NCI-H774 (cell line): ENCODE measurements around the gene SLC44A5.

Experiments
- DNase-seq: peaks from one replicate; lab custom pipeline; 2025; lab: John Stamatoyannopoulos, UW

Gene SLC44A5

DNA sequence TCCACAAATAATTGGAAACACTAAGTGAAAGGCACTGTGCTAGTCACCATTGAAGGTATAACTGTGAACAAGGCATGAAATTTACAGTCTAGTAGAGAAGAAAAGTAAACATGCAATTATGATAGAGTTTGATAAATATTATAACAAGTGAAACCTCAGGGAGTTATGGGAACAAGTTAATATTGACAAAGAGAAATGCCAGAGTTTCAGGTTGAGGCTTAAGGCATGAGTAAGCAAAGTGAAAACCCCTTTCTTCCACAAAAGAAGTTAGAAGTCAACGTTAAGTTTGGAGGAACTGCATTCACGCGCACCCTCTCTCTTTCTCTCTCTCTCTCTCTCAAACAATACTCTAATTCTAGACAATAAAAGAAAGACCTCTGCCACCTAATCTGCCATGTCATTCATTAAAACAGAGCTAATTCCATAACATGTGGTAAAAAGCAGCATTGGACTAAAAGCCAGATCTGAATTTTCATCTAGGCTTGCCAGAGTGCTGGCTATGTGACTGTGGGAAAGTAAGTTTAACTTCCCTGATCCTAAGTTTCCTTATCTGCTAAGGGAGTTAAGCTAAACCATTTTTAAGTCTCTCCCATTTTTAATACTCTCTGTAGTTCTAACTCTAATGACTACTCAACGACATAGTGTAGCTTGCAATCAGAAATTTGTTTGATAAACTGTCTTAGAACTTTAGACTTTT is 22.0 kb downstream of the SLC44A5 start:
- no peak for DNase-seq

DNA sequence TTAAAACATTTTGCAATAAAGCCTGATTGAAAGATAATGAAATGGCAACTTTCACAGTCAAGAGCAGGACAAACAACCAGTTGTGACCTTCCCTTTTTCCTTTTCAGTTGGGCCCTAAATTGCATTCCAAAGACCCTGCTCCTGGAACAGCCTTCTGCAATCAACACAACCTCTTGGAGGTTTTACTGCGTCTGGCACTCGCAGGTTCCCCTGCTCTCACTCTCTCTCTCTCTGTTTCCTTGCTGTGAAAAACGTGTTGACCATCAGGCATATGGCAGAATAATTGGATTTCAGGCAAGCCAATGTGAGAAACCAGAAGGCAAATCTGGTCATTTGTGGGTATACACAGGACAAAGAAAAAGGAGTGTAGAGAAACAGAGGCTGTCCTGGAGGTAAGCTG is 23.2 kb downstream of the SLC44A5 start:
- no peak for DNase-seq

DNA sequence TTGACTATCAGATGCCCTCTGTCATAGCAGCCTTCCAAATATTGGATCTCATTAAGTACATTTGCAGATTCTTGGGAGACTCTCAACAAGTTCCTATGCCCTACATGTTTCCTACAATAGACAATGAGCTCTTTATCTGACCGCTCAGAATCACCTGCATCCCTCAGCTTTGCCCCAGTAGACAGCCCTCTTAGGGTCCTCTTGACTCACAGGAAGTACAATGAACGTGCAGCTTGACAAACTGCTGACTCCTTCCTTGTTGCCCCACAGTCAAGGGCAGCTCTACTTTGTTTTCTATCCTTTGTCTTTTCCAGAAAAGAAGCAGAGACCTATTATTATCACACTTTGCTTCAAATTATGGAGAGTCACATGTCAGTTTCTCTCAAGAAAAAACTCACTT is 27.6 kb downstream of the SLC44A5 start:
- DNase-seq = no peak

DNA sequence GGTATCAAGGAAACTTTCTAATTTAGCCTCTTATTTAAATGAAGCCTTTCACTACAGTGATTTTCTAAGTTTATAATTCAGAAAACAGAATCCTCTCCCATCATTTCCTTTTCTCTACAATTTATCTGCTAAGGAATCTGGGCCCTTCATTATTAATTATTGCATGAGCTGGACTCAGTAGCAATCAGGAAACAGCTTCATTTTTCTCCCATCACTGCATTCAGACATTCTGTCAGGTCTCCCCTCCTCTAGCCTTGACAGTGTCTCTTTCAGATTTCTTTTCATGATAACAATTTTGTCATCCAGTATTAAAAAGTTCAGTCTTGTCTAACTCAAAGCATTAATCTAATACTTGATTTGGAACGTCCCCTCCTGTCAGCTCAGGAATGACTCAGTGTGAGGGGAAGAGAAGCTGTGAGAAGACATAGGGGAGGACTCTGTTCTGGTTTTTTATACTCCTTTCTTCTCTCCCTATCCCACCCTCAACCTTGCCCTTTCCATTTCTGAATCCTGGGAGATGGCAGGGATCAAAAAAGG is 28.1 kb downstream of the SLC44A5 start:
- DNase-seq = no peak

DNA sequence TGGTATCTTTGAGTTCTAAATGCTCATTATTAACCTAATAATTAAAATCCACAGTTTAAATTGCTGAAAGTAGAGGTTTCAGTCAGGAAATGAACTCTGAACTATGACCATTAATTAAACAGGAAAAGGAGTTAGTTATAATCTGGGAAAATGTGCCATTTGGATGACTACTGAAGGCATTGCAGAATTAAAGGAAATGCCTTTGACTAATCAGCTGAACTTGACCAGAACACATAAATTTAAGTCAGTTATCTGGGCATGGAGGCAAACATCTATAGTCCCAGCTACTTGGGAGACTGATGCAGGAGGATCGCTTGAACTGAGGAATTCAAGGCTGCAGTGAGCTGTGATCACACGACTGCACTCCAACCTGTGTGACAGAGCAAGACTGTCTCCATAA is 31.9 kb downstream of the SLC44A5 start:
- DNase-seq = no peak

DNA sequence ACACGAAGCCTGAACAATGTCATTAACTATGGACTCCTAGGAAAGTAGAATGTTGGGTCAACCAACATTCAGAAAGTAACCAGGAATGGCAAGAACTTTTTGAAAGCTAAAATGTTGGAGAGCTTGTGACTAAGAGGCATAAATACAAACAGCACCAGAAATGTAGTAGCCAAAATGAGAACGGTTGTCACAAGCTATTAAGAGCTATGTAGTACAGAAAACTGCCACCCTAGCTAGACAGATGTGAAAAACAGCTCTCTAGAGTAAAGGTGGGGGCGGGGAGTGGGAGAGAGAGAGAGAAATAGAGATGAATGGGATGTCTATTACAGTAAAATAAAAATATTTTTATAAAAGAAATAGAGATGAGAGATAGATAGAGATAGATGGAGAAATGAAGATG is 35.1 kb downstream of the SLC44A5 start:
- no peak for DNase-seq

DNA sequence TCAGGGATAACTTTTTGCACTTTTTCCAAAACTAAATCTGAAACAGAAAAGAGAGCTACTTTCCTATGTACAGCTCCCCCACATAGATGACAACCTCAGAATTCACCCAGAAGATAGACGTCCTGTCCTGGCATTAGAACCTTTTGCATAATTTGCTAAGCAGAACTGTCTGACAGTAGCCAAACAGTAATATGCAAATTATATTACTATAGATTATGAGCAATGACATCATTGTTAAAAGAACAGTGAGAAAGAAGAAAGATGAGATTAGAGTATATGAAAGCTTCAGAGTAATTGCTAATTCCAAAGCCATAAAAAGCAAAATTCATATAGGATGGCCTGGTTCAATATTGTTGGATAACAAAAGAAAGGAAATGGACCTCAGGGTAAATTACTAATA is 43.7 kb downstream of the SLC44A5 start:
- DNase-seq = no peak

DNA sequence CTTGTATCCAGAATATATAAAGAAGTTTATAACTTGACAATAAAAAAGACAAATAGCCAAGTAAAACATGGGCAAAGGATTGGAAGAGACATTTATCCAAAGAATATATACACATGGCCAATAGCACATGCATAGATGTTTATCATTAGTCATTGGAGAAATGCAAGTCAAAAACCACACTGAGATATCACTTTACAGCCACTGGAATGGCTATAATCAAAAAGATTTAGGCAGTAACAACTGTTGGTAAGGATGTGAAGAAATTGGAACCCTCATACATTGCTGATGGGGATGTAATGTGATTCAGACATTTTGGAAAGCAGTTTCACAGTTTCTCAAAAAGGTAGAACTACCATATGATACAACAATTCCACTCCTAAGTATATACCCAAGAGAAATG is 51.1 kb downstream of the SLC44A5 start:
- DNase-seq = no peak

DNA sequence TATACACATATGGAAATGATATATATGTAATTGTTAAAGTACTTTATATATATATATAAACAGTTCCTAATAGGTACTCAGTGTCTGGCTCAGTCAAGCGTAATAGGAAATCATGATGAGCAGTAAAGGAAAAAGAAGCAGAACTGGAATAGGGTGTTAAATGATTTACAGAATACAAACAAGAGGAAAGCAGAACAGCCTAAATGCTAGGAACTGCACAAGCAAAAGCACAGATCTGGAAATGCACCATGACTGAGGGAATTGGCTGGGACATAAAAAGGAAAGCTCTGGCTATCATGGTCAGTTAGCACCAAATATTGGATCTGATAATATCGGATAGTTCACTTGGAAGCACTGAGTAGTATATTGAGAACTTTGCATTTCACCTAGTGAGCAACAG is 51.8 kb downstream of the SLC44A5 start:
- no peak for DNase-seq

DNA sequence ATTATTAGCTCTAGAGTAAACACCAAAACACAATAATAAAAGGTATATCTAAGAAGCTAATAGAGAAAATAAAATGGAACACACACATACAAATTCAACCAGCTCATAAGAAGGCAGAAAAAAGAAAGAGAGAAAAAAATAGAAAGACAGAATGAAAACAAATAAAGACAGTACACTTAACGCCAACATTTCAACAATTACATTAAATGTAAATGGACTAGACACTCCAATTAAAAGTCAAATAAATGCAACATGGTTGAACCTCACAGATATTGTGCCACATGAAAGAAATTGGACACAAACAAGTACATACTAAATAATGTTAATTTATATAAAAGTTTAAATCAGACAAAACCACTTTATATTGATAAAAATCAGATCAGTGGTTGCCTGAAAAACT is 56.0 kb downstream of the SLC44A5 start:
- no peak for DNase-seq

DNA sequence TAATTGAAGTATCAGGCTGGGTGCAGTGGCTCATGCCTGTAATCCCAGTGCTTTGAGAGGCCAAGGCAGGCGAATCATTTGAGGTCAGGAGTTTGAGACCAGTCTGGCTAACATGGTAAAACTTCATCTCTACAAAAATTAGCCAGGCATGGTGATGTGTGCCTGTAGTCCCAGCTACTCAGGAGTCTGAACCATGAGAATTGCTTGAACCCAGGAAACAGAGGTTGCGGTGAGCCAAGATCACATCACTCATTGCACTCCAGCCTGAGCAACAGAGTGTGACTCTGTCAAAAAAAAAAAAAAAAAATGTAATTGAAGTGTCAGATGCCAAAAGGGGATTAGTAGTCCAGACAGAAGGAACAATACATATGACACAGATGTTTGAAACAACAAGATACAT is 56.7 kb downstream of the SLC44A5 start:
- DNase-seq = no peak

DNA sequence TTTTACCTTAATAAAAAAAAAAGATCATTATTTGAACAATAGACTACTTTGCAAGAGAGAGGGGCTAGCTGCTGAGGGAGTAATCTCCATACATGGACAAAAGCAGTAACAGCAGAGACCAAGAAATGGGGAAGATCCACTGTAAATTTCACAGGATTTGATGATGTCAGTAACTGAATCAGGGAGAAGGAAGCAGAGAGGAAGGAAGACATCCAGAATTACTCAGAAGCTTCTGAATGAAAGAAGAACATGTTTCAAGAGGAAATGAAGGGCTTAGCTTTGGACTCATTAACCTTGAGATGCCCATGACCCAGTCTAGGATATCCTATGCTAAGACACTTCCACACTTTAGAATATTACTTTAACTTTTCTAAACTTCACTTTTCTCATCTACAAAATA is 60.4 kb downstream of the SLC44A5 start:
- no peak for DNase-seq

DNA sequence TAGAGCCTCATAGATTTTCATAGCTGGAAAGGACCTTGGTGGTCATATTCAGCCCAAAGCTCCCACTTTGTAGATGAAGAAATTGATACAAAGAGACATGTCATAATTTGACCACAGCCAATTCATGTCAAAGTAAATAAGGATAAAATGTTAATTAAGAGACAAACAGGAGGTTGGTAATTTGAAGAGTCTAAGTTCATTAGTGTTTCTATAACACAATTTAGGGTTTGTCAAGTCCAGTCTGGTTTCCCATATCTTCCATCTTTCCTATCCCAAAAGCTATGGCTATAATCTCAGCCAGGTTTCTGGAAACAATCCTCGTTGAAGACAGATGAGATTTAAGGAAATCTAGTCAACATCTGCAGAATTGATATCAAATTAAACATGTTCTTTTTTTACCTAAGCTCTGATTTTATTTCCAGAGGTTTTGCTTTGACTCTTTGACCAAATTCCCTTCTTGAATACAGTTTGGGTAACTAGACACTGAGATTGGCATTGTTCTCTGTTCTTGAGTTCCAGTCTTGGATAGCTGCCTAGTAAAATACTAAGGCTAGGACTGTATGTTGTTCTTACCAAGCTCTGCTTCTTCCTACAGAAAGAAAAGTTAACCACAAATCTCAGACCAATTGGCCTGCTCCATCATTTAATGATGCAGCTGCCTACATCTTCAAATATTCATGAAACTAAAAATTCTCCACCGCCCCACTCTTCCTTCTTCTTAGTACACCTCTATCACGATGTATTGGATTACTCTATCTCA is 62.0 kb downstream of the SLC44A5 start:
- no peak for DNase-seq

DNA sequence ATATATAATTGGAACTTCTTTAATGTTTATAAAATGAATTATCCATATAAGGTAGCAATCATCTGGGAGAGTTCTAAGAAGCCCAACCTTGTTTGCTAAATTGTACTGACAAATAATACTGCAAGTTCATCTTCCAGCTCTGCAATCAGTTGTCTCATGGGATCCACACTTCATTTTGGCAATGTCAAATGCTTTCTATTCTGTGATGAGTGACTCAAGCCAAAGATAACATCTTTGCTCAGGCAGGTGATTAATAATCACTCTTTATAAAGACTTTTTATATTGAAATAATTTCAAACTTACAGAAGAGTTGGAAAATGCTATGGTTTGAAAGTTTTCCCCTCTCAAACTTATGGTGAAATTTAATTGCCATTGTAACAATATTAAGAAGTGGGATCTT is 67.2 kb downstream of the SLC44A5 start:
- no peak for DNase-seq

DNA sequence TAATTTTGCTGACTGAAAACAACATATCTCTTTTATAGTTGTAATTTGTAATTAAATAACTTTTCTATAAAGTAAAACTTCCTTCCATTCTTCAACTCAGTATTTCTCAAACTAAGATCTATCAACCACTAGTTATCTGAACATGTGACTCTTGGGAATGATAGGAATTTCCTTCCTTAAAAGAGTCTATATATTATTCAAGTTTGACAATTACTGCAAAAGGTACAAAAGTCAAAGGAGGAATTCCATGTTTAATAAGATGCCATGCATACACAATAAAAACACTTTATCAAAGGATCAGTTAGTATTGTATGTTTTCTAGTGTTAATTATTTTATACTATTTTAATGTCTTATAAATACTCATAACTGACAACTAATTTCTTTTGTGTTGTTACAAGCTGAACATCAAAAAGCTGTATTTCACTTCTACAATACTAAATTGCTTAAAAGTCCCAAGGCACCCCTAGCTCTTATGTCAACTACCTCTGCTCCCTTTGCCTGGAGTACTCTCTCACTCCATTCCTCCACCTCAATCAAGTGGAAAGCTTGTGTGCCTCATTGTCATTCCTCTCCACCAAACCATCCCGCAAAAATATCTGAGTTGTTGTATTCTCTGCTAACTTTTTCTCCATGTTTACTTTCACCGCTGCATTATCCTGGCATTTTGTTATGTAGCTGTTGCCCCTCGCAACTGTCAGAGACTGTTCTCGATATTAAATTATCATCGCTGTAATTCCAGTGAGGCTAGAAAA is 67.9 kb downstream of the SLC44A5 start:
- no peak for DNase-seq

DNA sequence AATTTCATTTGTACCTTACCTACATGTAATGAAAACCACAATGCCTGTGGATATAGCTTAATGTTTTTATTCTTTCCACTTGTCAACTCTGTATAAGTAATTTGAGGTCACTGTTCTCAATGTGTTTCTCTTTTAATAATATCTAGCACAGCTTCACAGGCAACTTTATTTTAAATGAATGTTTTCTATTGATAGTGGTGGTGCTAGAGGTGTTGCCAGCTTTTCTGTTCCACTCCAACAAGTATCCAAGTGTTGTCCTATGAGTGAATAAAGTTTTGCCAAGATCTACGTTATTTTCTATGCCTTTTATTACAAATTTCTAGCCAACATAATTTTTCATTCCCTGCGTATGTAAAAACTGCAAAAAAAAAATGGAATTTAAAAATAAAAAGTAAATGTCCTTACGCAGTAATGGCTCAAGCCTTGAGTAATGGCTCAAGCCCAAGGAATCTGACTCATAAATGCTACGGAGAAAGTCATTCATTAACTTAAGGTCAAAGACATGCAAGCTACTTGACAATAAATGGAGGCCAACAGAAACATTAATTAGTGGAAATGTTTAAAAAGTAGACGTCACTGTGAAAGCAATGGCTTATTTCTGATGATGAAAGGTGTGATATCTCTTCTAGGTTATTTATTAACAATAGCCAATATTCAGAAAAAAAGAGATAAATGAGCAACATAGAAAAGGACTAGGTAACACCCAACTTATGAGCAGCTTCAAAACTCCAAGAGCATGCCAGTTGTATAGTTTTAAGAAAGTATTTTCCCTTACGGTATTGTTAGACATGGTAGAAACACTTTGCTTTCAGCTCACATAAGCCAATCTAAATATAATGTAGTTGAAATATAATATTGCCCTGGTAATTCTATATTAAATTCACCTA is 71.4 kb downstream of the SLC44A5 start:
- DNase-seq = no peak

DNA sequence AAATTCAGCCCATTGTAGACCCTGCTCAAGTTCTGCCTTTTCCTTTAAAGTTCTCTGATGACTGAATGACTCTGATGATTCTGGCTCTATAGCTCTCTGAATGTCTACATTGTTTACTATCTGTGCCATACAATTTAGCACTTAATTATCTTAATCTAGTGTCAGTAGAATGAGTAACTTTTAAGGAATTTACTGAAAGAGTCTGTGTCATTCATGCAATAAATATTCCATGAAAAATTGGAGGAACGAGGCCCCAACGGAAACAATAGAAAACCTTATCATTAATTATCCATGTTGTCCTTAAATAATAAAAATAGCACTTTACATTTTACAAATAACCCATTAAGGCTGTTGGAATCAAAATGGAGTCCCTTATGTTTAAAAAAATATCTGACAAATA is 77.8 kb downstream of the SLC44A5 start:
- no peak for DNase-seq

DNA sequence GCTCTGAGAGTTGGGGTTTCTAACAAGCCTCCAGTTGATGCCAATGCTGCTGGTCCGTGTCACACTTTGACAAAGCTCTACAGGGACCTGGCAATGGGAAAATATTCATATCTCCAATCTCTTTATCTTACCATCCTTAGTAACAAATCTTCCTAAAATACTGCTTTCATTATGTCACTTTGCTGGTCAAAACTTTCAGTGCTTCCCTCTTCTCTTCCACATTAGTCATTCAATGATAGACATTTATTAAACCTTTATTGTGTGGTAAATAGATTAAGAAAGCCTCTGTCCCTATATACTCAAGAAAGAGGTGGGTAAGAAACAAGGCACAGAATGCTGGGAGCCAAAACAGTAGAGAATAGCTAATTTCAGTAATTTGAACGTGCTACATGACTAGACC is 79.3 kb downstream of the SLC44A5 start:
- DNase-seq = no peak

DNA sequence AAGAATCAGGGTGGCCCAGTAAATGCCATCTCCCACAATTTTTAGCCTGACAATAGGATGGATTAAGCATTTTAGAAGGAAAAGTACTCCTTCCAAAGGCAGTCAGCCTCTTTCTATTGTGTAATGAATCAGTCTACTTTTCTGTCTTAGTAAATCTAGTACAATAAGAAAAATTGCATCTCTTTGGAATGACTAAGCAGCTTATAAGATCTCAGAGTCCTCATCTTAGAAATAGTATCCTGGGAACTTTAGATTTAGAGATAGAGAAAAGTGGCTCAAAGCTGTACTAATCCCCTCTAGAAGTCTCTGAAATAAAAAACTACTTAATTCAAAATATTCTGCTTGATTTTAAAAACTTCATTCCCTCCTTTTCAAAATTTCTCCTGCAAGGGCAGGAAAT is 81.4 kb downstream of the SLC44A5 start:
- DNase-seq = no peak

DNA sequence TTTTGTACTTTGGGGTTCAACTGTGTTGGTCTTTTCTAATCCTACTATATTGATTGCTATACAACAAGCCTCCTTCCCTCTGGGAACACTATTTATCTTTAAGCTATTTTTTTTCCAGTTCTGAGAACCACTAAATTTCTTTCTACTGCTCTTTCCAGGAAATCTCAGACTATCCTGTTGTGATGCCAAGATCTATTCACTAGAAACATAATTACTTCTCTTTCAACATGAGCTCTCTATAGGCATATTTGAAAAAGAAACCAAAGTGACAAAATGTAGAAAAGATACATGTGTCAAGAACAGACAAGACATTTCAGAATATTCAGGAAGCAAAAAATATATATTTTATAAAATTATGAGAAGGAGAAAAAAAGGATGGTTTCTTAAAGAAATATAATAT is 82.9 kb downstream of the SLC44A5 start:
- no peak for DNase-seq

DNA sequence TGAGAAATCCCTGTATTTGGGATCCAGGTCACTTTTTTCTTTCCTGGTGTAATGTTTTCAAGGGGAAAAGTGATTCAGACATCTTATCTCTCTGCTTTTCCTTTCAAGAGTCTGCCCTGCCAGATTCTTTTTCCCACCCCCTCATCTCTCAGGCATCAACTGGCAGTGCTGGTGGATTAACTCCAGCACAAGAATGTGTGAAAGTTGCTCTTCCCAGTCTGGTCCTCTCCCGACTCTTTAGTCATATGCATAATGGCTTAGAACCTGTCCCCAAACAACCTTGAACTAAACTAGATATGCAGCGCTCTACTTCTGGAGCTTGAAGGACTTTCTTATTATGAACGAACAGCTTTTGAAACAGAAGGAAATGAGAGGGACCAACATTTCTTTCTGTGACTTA is 88.5 kb downstream of the SLC44A5 start:
- no peak for DNase-seq

DNA sequence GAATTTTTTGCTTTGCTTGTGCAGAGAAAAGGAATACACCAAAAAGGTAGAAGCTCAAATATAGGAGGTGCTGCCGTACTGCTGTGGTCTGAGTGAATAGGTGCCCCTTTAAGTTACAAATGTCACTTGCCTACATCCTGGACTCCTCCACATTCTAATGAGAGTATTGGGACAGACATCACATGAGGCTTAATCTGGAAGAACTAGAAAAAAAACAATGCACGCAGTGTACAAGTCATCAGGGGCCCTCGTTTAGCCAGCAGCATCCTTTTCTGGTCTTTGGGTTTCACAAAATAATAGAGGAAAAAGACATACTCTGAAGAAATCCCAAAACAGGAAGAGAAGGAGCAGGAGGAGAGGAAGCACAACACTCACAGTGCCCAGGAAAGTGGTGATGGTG is 89.3 kb downstream of the SLC44A5 start:
- DNase-seq = no peak
